Bronchial epithelial cell (primary cell): ENCODE results near the gene ADTRP. TPM values are rescaled to one million over a fixed set of nuclear protein-coding genes. Genes with fewer than 3 reads are reported as not detected.

Experiments used
- DNase-seq: peaks from one replicate; pipeline ENCODE4 v3.0.0-alpha.2; 2010; ENCODE audit warnings: low read depth
- FAIRE-seq: peaks from 2 replicates; lab custom pipeline; 2011; peaks lifted over from hg19 to GRCh38; lab: Jason Lieb, UNC
- H3K27me3 ChIP-seq: 2 replicates; pipeline ENCODE4 v1.5.1; 2011; ENCODE audit warnings: low read length; ENCODE audit not compliant: control insufficient read depth, insufficient read depth
- H3K36me3 ChIP-seq: 2 replicates; pipeline ENCODE4 v1.5.1; 2011; ENCODE audit warnings: low read length; ENCODE audit not compliant: control insufficient read depth, insufficient read depth
- H3K4me3 ChIP-seq: 2 replicates; pipeline ENCODE4 v1.5.1; 2011; ENCODE audit warnings: mild to moderate bottlenecking, low read depth, low read length, control low read depth
- total RNA-seq: library from RNA; depleted of rRNA; stranded (reverse); fragments of >200 nt; gene quantifications from 2 replicates; pipeline ENCODE4 v1.2.1, GENCODE V29; 2014
- TF ChIP-seq, protein P1 (sequence below): IDR thresholded peaks from 2 replicates; pipeline ENCODE4 v1.5.1; 2011; ENCODE audit warnings: mild to moderate bottlenecking, moderate library complexity, low read length, control low read depth, inconsistent platforms; ENCODE audit not compliant: insufficient read depth, severe bottlenecking

Gene ADTRP
- total RNA-seq, 1 donor from 2014 or later, result 17.6 TPM

DNA sequence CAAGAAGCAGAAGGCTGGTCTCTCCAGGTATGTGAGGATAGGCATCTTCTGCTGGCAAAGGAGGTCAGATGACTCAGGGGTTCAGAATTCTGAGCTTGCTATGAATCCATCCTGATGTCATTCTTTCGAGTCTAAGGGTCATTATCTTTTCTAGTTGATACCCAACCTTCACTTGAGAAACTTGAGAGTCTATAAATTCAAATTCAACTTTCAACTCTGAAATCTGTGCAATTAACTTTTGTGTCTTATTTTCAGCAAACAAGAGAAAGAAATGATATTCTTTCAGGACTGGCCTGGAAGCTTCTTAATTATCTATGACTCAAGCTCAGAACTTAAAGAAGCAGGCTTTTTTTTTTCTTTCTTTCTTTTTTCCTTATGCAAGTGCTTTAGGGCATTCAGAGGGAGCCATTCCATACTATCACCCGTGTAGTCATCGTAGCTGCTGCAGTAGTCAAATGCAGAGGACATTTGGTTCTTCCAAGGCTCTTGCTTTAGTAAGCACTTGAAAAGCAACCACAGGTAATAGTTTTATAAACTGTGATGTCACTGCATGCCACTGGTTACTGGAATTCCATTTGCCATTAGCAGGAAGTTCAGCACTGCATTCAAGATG lies 93.0 kb downstream of the ADTRP start:
- Histone ChIP-seq H3K27me3 (no peaks in the 10 kb centered on the region), H3K36me3 (no peaks in the 10 kb centered on the region), H3K4me3 (no peak overlapping the region)
- peak; percentile 92 for DNase-seq
- TF ChIP-seq, protein P1, sequence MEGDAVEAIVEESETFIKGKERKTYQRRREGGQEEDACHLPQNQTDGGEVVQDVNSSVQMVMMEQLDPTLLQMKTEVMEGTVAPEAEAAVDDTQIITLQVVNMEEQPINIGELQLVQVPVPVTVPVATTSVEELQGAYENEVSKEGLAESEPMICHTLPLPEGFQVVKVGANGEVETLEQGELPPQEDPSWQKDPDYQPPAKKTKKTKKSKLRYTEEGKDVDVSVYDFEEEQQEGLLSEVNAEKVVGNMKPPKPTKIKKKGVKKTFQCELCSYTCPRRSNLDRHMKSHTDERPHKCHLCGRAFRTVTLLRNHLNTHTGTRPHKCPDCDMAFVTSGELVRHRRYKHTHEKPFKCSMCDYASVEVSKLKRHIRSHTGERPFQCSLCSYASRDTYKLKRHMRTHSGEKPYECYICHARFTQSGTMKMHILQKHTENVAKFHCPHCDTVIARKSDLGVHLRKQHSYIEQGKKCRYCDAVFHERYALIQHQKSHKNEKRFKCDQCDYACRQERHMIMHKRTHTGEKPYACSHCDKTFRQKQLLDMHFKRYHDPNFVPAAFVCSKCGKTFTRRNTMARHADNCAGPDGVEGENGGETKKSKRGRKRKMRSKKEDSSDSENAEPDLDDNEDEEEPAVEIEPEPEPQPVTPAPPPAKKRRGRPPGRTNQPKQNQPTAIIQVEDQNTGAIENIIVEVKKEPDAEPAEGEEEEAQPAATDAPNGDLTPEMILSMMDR, result no peak
- FAIRE-seq, result peak; percentile 60

GRCh38 chr6:11684901-11685480 lies 93.6 kb downstream of the ADTRP start:
- no peak for FAIRE-seq
- no peaks in the 10 kb centered on the region for H3K27me3 ChIP-seq
- TF ChIP-seq, protein P1, result no peak
- H3K36me3 ChIP-seq, result no peaks in the 10 kb centered on the region
- no peak overlapping the region for H3K4me3 ChIP-seq
- no peak for DNase-seq

GRCh38 chr6:11683871-11684270 lies 94.7 kb downstream of the ADTRP start:
- TF ChIP-seq, protein P1, result no peak
- no peak for DNase-seq
- no peak for FAIRE-seq
- no peaks in the 10 kb centered on the region for H3K27me3 ChIP-seq
- H3K4me3 ChIP-seq, result no peak overlapping the region
- H3K36me3 ChIP-seq, result no peaks in the 10 kb centered on the region

DNA sequence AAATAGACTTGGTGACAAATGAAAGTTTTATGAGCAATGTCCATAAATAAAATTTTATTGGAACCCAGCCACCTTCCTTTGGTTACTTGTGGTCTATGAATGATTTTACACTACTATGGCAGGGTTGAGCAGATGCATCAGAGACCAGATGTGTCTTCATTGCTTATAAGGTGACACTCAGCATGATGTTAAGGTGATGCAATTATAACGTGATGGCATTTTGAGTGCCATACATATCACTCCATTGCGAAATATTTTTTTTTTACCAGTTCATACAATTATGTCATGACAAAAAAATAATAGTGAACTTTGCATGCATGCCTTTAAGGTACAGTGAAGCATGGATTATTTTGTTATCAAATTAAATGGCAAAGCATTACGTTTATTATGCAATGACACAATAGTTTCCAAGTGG lies 96.0 kb downstream of the ADTRP start:
- TF ChIP-seq, protein P1, result no peak
- FAIRE-seq, result no peak
- no peaks in the 10 kb centered on the region for H3K36me3 ChIP-seq
- H3K4me3 ChIP-seq, result no peak overlapping the region
- DNase-seq, result peak; percentile 27
- no peaks in the 10 kb centered on the region for H3K27me3 ChIP-seq

GRCh38 chr6:11681770-11682169 lies 96.8 kb downstream of the ADTRP start:
- DNase-seq, result no peak
- H3K36me3 ChIP-seq, result no peaks in the 10 kb centered on the region
- no peak for FAIRE-seq
- no peaks in the 10 kb centered on the region for H3K27me3 ChIP-seq
- H3K4me3 ChIP-seq, result no peak overlapping the region
- TF ChIP-seq, protein P1, result no peak
